ENCODE data around the gene MRPL46.
"Not testable (repeated sequence)": the region's sequence is repeated elsewhere in the genome, so short reads cannot be mapped to it uniquely, and the experiment has no call there.

The MRPL46 gene

GRCh38 chr15:88438181-88438580 lies 29.0 kb downstream of the MRPL46 start:
- no peak for DNase-seq

DNA sequence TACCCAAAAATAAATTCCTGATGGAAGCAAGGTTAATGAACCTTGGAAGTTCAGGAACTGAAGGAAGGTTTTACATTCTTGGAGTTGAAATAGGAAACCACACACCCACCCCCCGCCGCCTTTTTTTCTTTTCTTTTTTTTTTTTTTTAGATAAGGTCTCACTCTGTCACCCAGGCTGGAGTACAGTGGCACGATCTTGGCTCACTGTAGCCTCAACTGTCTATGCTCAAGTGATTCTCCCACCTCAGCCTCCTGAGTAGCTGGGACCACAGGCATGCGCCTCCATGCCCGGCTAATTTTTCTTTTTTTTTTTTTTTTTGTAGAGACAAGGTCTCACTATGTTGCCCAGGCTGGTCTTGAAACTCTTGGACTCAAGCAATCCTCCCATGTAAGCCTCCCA lies 33.1 kb downstream of the MRPL46 start:
- DNase-seq = not testable (repeated sequence)

DNA sequence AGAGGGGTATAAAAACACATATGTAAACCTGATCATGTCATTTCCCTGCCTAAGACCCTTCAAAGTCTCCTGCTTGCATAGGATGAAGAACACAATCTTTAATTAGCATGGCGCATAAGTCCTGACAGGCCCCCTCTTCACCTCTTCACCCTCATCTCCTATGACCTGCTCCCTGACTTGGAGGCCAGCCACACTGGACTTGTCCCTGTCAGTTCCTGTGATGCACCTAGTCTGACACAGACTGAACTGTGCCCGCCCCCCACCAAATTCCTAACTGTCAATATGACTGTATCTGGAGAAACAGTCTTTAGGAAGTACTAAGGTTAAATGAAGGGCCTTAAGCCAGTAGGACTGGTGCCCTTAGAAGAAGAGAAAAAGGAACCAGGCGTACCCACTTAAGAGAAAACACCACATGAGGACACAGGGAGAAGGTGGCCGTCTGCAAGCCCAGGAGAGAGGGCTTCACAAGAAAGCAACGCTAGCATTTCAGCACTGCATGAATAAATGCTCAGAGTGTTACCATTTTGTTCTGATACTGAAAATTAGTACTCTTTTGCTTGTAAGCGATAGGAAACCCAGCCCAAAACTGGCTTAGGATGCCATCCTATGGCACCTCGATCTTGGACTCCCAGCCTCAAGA lies 34.0 kb downstream of the MRPL46 start:
- no peak for DNase-seq

DNA sequence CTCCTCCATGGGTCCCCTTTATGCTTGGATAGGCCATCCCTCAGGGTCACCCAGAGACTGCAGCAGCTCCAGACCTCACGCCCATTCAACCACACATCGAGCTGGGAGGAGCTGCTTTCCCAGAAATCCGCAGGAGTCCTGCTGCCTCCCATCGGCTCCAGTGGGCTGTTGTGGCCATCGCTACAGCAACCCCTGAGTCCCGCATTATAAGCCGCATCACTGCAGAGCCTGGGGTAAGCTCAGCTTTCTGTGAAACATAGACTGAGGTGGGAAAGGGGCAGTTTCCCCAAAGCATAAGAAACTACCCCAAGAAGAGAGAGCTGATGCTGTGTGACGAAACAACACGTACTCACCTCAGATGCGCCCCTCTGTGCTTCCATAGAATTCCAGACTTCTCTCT lies 35.7 kb downstream of the MRPL46 start:
- no peak for DNase-seq

- no peak for DNase-seq
These were observed 37.1 kb downstream of the MRPL46 start for GRCh38 chr15:88430051-88430450.

DNA sequence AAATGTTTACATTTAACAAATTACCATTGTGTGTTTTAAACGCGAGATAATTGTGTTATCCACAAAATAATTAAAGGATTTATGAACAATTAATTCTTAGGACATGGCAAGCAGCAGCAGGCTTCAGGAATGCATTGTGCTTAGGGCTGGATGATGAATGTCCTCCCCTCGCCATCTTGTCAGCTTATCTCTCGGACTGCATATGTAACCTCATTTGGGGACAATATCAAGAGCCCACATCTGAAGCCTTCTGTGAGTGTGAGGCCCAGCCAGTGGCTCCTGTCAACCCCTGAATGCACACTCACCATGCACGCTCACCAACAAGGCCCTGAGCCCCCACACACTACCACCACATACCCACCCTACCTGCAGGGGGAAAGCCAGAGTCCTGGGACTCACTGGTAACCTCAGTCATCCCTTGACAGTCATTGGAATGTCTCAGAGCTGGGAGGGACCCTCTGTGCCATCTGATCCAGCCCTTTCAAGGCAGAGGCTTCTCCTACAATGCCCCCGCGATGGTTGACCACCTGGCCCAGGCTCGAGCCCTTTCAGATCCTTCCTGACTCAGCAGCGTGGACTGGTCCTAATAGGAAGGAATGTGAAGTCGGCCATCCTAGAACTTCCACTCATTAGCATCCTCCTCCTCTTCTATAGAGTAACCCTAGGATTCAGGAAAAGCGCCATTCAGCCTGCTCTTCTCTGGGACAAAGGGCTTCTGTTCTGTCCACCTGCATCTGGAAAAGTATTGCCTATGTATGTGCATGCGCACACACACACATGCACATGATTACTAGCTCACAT lies 38.2 kb downstream of the MRPL46 start:
- no peak for DNase-seq

- DNase-seq = no peak
These were observed 39.1 kb downstream of the MRPL46 start for GRCh38 chr15:88428053-88428452.

GRCh38 chr15:88426304-88426703 lies 40.9 kb downstream of the MRPL46 start:
- DNase-seq = no peak

- DNase-seq = no peak
These were observed 43.9 kb downstream of the MRPL46 start for GRCh38 chr15:88423331-88423730.

- DNase-seq = no peak
These were observed 47.4 kb downstream of the MRPL46 start for GRCh38 chr15:88419830-88420229.
